NB4 (cell line): ENCODE measurements around the gene MEI1.

ENCODE experiments used
- POLR2A ChIP-seq: IDR thresholded peaks from 2 replicates; pipeline ENCODE4 v1.6.1; 2011; ENCODE audit warnings: mild to moderate bottlenecking; ENCODE audit not compliant: insufficient read length; ENCODE audit errors: extremely low read depth
- TF ChIP-seq, protein P1 (sequence below): IDR thresholded peaks from one replicate; pipeline ENCODE4 v1.5.1; 2012; ENCODE audit warnings: low read depth, low read length
- TF ChIP-seq, protein P2 (sequence below): IDR thresholded peaks from 2 replicates; pipeline ENCODE4 v1.6.1; 2011; ENCODE audit warnings: low read depth, low read length

DNA sequence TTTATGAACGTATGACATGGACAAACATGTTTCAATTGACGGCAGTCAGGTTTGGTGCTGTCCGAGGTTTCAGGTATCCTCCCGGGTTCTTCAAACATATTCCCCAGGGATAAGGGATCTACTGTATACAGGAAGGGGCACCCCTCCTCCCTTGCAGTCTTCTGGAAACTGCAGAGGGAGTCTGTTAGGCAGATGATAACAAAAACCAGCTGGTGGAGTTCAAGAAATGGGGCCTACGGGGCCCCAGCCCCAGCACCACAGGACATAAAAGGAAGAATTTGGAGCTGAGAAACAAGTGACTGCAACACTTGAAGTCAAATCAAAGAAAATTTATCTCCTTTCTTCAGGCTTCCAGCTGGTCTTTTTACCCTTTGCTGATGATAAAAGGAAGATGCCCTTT is 42.7 kb upstream of the MEI1 start:
- TF ChIP-seq, protein P1, sequence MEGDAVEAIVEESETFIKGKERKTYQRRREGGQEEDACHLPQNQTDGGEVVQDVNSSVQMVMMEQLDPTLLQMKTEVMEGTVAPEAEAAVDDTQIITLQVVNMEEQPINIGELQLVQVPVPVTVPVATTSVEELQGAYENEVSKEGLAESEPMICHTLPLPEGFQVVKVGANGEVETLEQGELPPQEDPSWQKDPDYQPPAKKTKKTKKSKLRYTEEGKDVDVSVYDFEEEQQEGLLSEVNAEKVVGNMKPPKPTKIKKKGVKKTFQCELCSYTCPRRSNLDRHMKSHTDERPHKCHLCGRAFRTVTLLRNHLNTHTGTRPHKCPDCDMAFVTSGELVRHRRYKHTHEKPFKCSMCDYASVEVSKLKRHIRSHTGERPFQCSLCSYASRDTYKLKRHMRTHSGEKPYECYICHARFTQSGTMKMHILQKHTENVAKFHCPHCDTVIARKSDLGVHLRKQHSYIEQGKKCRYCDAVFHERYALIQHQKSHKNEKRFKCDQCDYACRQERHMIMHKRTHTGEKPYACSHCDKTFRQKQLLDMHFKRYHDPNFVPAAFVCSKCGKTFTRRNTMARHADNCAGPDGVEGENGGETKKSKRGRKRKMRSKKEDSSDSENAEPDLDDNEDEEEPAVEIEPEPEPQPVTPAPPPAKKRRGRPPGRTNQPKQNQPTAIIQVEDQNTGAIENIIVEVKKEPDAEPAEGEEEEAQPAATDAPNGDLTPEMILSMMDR: no peak
- TF ChIP-seq, protein P2, sequence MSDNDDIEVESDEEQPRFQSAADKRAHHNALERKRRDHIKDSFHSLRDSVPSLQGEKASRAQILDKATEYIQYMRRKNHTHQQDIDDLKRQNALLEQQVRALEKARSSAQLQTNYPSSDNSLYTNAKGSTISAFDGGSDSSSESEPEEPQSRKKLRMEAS: no peak
- no peak for TF ChIP-seq POLR2A
